HepG2 (cell line): ENCODE data around the gene OSBPL3. TPM values are rescaled to one million over a fixed set of nuclear protein-coding genes. Genes with fewer than 3 reads are reported as not detected.

ENCODE experiments used
- ATAC-seq: fragments of 200-7000 bp; cut with Tn5 transposase; 3 replicates; pipeline ENCODE4 v1.9.1; 2020; ENCODE audit warnings: mild to moderate bottlenecking, moderate library complexity
- BruUV-seq: library from RNA; stranded (reverse); fragments of 400-500 nt; replicated peaks from 2 replicates; lab custom pipeline; 2021; lab: Mats Ljungman, UMichigan
- CTCF ChIA-PET: fragments of 300-600 bp; formaldehyde crosslinking; extraction: SDS; loops from one replicate; lab custom pipeline; 2021; ENCODE audit warnings: low total read pairs, inconsistent platforms, low intra/inter-chr PET ratio; lab: Yijun Ruan, JAX
- POLR2A ChIA-PET: fragments of 350-600 bp; sonication (Branson Sonifier 250); formaldehyde crosslinking; loops from one replicate; lab custom pipeline; 2020; ENCODE audit warnings: antibody characterized with exemption, inconsistent platforms; lab: Yijun Ruan, JAX
- DNase-seq: peaks from one replicate; pipeline ENCODE4 v3.0.0-alpha.2; 2015; ENCODE audit warnings: low spot score
- FAIRE-seq: peaks from 3 replicates; lab custom pipeline; 2011; peaks lifted over from hg19 to GRCh38; lab: Jason Lieb, UNC
- H2AFZ ChIP-seq: one replicate; pipeline ENCODE4 v1.6.1; 2011; ENCODE audit warnings: low read length, inconsistent platforms
- H3K27ac ChIP-seq: fragments of 300-600 bp; 3 replicates; pipeline ENCODE4 v1.8.0; 2011; ENCODE audit warnings: mixed run types, mild to moderate bottlenecking, mixed read lengths, low read length, inconsistent platforms; ENCODE audit not compliant: insufficient read depth; ENCODE audit errors: extremely low read length
- H3K27me3 ChIP-seq, 2 experiments: fragments of 200-600 bp in 1 of 2; 2 replicates in 1 of 2; 3 replicates in 1 of 2; pipeline versions ENCODE4 v1.6.0 to v1.8.0; 2011; ENCODE audit warnings: low read length in 2 of 2, mild to moderate bottlenecking in 2 of 2, moderate library complexity in 2 of 2, inconsistent platforms in 1 of 2; ENCODE audit not compliant: insufficient read depth in 2 of 2, control insufficient read depth in 1 of 2
- H3K36me3 ChIP-seq, 2 experiments: fragments of 200-600 bp in 1 of 2; replicated peaks in 1 of 2; 2 replicates in 1 of 2; 3 replicates in 1 of 2; pipeline versions ENCODE4 v1.5.1 to v1.8.0; 2011; ENCODE audit warnings: low read length in 2 of 2, inconsistent platforms in 1 of 2; ENCODE audit not compliant: insufficient read depth in 2 of 2, control insufficient read depth in 1 of 2
- H3K4me1 ChIP-seq: 2 replicates; pipeline ENCODE4 v1.5.1; 2012; ENCODE audit warnings: low read length, inconsistent platforms; ENCODE audit not compliant: insufficient read depth
- H3K4me2 ChIP-seq: 2 replicates; pipeline ENCODE4 v1.6.0; 2011; ENCODE audit warnings: low read depth, low read length, inconsistent platforms
- H3K4me3 ChIP-seq, 3 experiments: fragments of 200-600 bp in 1 of 3; sonication (generic), shearing (Covaris generic) in 1 of 3; replicated peaks in 1 of 3; 2 replicates each; pipeline ENCODE4 v1.5.1; 2011 to 2016; ENCODE audit warnings: low read length in 3 of 3, inconsistent platforms in 2 of 3, low read depth in 2 of 3, mild to moderate bottlenecking in 2 of 3, control low read depth in 1 of 3, mixed read lengths in 1 of 3; ENCODE audit not compliant: insufficient read depth in 1 of 3
- H3K79me2 ChIP-seq: one replicate; pipeline ENCODE4 v1.6.1; 2011; ENCODE audit warnings: low read length, inconsistent platforms; ENCODE audit not compliant: insufficient read depth
- H3K9ac ChIP-seq: 2 replicates; pipeline ENCODE4 v1.6.0; 2011; ENCODE audit warnings: mild to moderate bottlenecking, low read depth, low read length, inconsistent platforms; ENCODE audit not compliant: insufficient read depth
- H3K9me3 ChIP-seq: 2 replicates; pipeline ENCODE4 v1.5.1; 2012; ENCODE audit warnings: mild to moderate bottlenecking, low read length
- H4K20me1 ChIP-seq: 2 replicates; pipeline ENCODE4 v1.6.0; 2011; ENCODE audit warnings: inconsistent platforms, mild to moderate bottlenecking, low read length, moderate library complexity; ENCODE audit not compliant: insufficient read depth
- CHCHD3 ChIP-seq: sonication (generic); formaldehyde crosslinking; IDR thresholded peaks from 2 replicates; pipeline ENCODE4 v1.8.0; 2022; ENCODE audit warnings: mild to moderate bottlenecking, missing genetic modification reagents, moderate library complexity
- IRF9 ChIP-seq: sonication (generic); formaldehyde crosslinking; IDR thresholded peaks from 2 replicates; pipeline ENCODE4 v1.8.0; 2022; ENCODE audit warnings: missing genetic modification reagents, mild to moderate bottlenecking, borderline replicate concordance
- REST ChIP-seq, 2 experiments: IDR thresholded peaks; 2 replicates each; pipeline ENCODE4 v1.6.1; 2011 to 2012; ENCODE audit warnings: low read length in 2 of 2, borderline replicate concordance in 1 of 2, low read depth in 1 of 2, mild to moderate bottlenecking in 1 of 2, moderate library complexity in 1 of 2
- SCMH1 ChIP-seq: sonication (generic); formaldehyde crosslinking; IDR thresholded peaks from 2 replicates; pipeline ENCODE4 v1.9.0; 2021; ENCODE audit warnings: missing genetic modification reagents, mild to moderate bottlenecking, borderline replicate concordance
- ZNF101 ChIP-seq: sonication (generic); formaldehyde crosslinking; IDR thresholded peaks from 2 replicates; pipeline ENCODE4 v1.4.0; 2020; ENCODE audit warnings: mild to moderate bottlenecking, low read depth, missing genetic modification reagents, borderline replicate concordance
- WGBS: methylation state at CpG from one replicate; pipeline ENCODE4 v1.1.6; 2017; ENCODE audit warnings: low lambda C conversion rate; 5-methylcytosine and 5-hydroxymethylcytosine counted together
- in situ Hi-C: cut with HindIII; loops from 2 replicates; pipeline ENCODE4 v1.10.0; 2017; ENCODE audit warnings: low pct_unique_long_range_greater_than_20kb; ENCODE audit not compliant: extremely low pct_ligation_motif_present
- intact Hi-C: fragments of 100-400 bp; cut with micrococcal nuclease; formaldehyde crosslinking; loops from one replicate; pipeline ENCODE4 v1.10.0; 2022; ENCODE audit not compliant: unreplicated experiment
- polyA plus RNA-seq, 8 experiments: library from polyadenylated mRNA; depleted of rRNA in 3 of 8; stranded (reverse) in 7 of 8; unstranded in 1 of 8; fragments of >200 nt; fragmentation: Illumina TruSeq in 4 of 8; extraction: Trizol in 4 of 8; gene quantifications; 2 replicates each; pipeline versions ENCODE4 v1.2.1 to v1.2.3, GENCODE V29; 2011 to 2016; ENCODE audit warnings: low read depth in 4 of 8, missing spikeins in 1 of 8, mixed read lengths in 1 of 8; ENCODE audit not compliant: insufficient read depth in 1 of 8
- total RNA-seq, 5 experiments: library from RNA; depleted of rRNA; stranded (reverse); fragments of >200 nt; fragmentation: Illumina TruSeq; extraction: Trizol; gene quantifications; 2 replicates each; pipeline ENCODE4 v1.2.3, GENCODE V29; 2016; ENCODE audit warnings: low read depth in 1 of 5

The OSBPL3 gene
- total and polyA plus RNA-seq, 2 of the 13 experiments (the other 11 are each of a cell fraction or from before 2014, with no cell fraction given): 8.8 to 28.9 TPM

- 46% methylated on average over 5 of the region's 5 CpGs for WGBS
- Histone ChIP-seq H3K9me3 (no peaks in the 10 kb centered on the region), H3K36me3 (no peaks in the 10 kb centered on the region), H3K27me3 (no peaks in the 10 kb centered on the region), H4K20me1 (no peaks in the 10 kb centered on the region), H3K4me3 (no peak overlapping the region), H3K4me2 (no peak overlapping the region), H3K27ac (no peak overlapping the region), H3K9ac (no peak overlapping the region), H3K79me2 (no peaks in the 10 kb centered on the region), H3K4me1 (no peaks in the 10 kb centered on the region), H2AFZ (no peak overlapping the region)
- FAIRE-seq: no peak
- TF ChIP-seq REST (IDR thresholded peaks at IDR 0.05; ENCODE audit: borderline replicate concordance in 1 of 2, low read depth in 1 of 2, low read length in 2 of 2) (peak in 1 of 2 experiments; percentile 72; a peak in 3 of 4 replicates), SCMH1 (CRISPR knock-in tag) (no peak)
- POLR2A ChIA-PET: no interaction called here
- BruUV-seq: no TSS peak
- no peak for ATAC-seq
- CTCF ChIA-PET: no interaction called here
- DNase-seq: no peak
- intact Hi-C loops: no loop called here
- in situ Hi-C loops: no loop called here
These were observed 29.3 kb upstream of the OSBPL3 start for GRCh38 chr7:25009257-25009656.

GRCh38 chr7:25007668-25008067 is 27.7 kb upstream of the OSBPL3 start:
- H3K27me3 ChIP-seq: no peaks in the 10 kb centered on the region; a peak in 3 of 5 replicates
- H3K27ac ChIP-seq: no peak overlapping the region
- no peak overlapping the region for H3K4me2 ChIP-seq
- FAIRE-seq: no peak
- ATAC-seq: no peak
- peaks cover 2% of the 10 kb centered on the region; the same call in 1 of the 2 replicates for H3K4me1 ChIP-seq
- H2AFZ ChIP-seq: no peak overlapping the region
- DNase-seq: no peak
- no peaks in the 10 kb centered on the region for H3K36me3 ChIP-seq
- no peak overlapping the region for H3K9ac ChIP-seq
- H4K20me1 ChIP-seq: no peaks in the 10 kb centered on the region
- 89% methylated on average over 1 of the region's 1 CpG for WGBS
- no peaks in the 10 kb centered on the region for H3K9me3 ChIP-seq
- ChIA-PET CTCF (no interaction called here), POLR2A (no interaction called here)
- H3K4me3 ChIP-seq: no peak overlapping the region
- no TSS peak for BruUV-seq
- no peak for TF ChIP-seq CHCHD3
- no peak for TF ChIP-seq ZNF101 (CRISPR knock-in tag)
- TF ChIP-seq IRF9 (CRISPR knock-in tag): no peak
- intact Hi-C loops (no loop called here), in situ Hi-C loops (no loop called here)
- H3K79me2 ChIP-seq: no peaks in the 10 kb centered on the region
